Measurements from ENCODE around the gene FMNL1. TPM values are rescaled to one million over a fixed set of nuclear protein-coding genes. Genes with fewer than 3 reads are reported as not detected.

The FMNL1 gene
- total RNA-seq, 4 donors from 2014 or later, result 19.2 to 42.9 (median 24.6) TPM

DNA sequence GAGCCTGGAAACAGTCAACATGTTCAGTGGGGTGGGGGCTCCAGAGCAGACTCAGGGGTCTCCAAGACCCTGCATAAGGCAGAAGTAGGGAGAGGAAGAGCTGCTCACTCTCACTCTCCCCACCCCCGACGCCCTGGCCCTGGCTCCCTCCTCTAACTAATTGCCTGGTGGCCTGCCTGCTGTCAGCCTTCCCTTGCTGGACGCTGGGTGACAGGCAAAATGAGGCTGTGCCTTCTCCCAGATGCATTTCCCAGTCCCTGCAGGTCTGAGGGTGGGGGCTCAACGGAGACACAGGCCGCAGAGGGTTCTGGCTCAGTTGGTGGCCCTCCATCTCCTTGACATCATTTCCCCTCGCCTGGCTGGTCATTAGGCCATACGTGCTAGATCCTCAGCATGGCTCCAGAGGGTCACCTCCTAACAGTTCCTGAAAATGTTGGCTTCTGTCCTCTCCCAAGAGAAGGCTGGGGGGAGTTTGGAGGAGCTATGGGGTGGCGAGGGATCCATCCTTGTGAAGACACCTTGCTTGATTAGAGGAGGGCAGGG lies 1.4 kb downstream of the FMNL1 start:
- no peak for TF ChIP-seq EP300 (IDR thresholded peaks at IDR 0.05)
- no peak for TF ChIP-seq POLR2A (IDR thresholded peaks at IDR 0.05)
- no peak for TF ChIP-seq CTCF (IDR thresholded peaks at IDR 0.05)
- peaks cover 0 to 52% (median 9%) of the 10 kb centered on the region in 4 donors for H3K4me1 ChIP-seq
- peaks cover 0 to 9% of the 10 kb centered on the region in 2 donors for H3K27me3 ChIP-seq
- H3K27ac ChIP-seq, result peak overlapping the region in 3 of 4 donors; percentile 39 to 91 (median 80)
- H3K4me3 ChIP-seq, result peak overlapping the region in 3 of 4 donors; percentile 35 to 67 (median 60)
- no peak for DNase-seq (ENCODE audit: low spot score in 2 of 2)
- 79 to 80% methylated on average over 7 to 8 of the region's 8 CpGs for WGBS, 2 donors
- H3K36me3 ChIP-seq, result no peaks in the 10 kb centered on the region
- no peaks in the 10 kb centered on the region for H3K9me3 ChIP-seq

- peak overlapping the region in 2 of 4 donors; percentile 80 to 91 for H3K27ac ChIP-seq
These were observed 2.1 kb downstream of the FMNL1 start for GRCh38 chr17:45223539-45224528.

GRCh38 chr17:45224671-45225050 lies 3.0 kb downstream of the FMNL1 start:
- Histone ChIP-seq H3K4me3 (peak overlapping the region in 2 of 4 donors; percentile 1 to 67), H3K27me3 (peaks cover 0 to 9% of the 10 kb centered on the region in 2 donors), H3K36me3 (no peaks in the 10 kb centered on the region), H3K4me1 (peaks cover 0 to 53% (median 19%) of the 10 kb centered on the region in 4 donors), H3K9me3 (no peaks in the 10 kb centered on the region), H3K27ac (peak overlapping the region in 3 of 4 donors; percentile 80 to 91 (median 86))
- DNase-seq (ENCODE audit: low spot score in 2 of 2), result no peak
- no peak for TF ChIP-seq POLR2A (IDR thresholded peaks at IDR 0.05)
- no peak for TF ChIP-seq EP300 (IDR thresholded peaks at IDR 0.05)
- no peak for TF ChIP-seq CTCF (IDR thresholded peaks at IDR 0.05)
- 45 to 81% methylated on average over 3 to 7 of the region's 9 CpGs for WGBS, 2 donors

More at GRCh38 chr17:45223539-45224528, 2.1 kb downstream of the FMNL1 start:
- TF ChIP-seq EP300 (IDR thresholded peaks at IDR 0.05), result no peak
- TF ChIP-seq POLR2A (IDR thresholded peaks at IDR 0.05), result no peak
- TF ChIP-seq CTCF (IDR thresholded peaks at IDR 0.05), result no peak
- Histone ChIP-seq H3K9me3 (no peaks in the 10 kb centered on the region), H3K4me3 (peak overlapping the region in 2 of 4 donors; percentile 60 to 67), H3K36me3 (no peaks in the 10 kb centered on the region), H3K27me3 (peaks cover 0 to 9% of the 10 kb centered on the region in 2 donors), H3K4me1 (peaks cover 0 to 56% (median 15%) of the 10 kb centered on the region in 4 donors)
- no peak for DNase-seq (ENCODE audit: low spot score in 2 of 2)
- WGBS, 2 donors, result 75 to 79% methylated on average over 7 to 9 of the region's 12 CpGs

GRCh38 chr17:45225051-45225700 lies 3.5 kb downstream of the FMNL1 start:
- H3K36me3 ChIP-seq, result no peaks in the 10 kb centered on the region
- WGBS, 2 donors, result 61 to 70% methylated on average over 6 to 7 of the region's 7 CpGs
- TF ChIP-seq POLR2A (IDR thresholded peaks at IDR 0.05), result no peak
- no peaks in the 10 kb centered on the region for H3K9me3 ChIP-seq
- H3K4me1 ChIP-seq, result peaks cover 0 to 58% (median 21%) of the 10 kb centered on the region in 4 donors
- peaks cover 0 to 9% of the 10 kb centered on the region in 2 donors for H3K27me3 ChIP-seq
- H3K4me3 ChIP-seq, result peak overlapping the region in 2 of 4 donors; percentile 1 to 67
- peak overlapping the region in 3 of 4 donors; percentile 80 to 91 (median 86) for H3K27ac ChIP-seq
- DNase-seq (ENCODE audit: low spot score in 2 of 2), result no peak

DNA sequence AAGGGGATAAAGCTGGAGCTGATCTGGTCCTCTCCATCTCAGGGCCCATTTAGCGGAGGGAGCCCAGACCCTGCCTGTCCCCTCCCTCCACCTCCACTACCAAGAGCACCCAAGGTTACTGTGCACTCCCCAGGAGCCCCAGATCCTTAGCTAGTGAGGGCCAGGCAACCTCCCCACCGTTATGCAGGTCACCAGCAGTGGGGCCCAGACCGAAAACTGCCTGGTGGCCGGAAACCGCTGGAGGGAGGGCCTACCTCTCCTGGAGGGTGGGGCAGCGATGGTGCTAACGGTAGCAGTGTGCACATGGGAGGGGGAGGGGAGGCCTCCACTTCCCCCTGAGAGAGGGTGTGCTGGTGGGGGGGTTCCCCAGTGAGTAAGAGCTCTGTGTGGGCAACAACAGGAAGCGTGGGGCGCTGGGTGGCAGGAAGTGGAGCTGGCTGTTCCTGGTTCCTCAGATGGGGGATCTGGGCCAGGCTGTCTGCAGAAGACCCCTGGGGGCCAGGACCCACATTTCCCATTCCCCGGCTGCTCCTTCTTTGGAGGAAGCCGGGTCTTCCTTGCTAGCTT lies 4.4 kb downstream of the FMNL1 start:
- Histone ChIP-seq H3K4me3 (peak overlapping the region in 2 of 4 donors; percentile 21 to 67), H3K4me1 (peaks cover 0 to 65% (median 26%) of the 10 kb centered on the region in 4 donors), H3K27ac (peak overlapping the region; percentile 10 to 91 (median 83)), H3K9me3 (no peaks in the 10 kb centered on the region), H3K27me3 (peaks cover 0 to 9% of the 10 kb centered on the region in 2 donors), H3K36me3 (no peaks in the 10 kb centered on the region)
- 69 to 73% methylated on average over 8 to 11 of the region's 11 CpGs for WGBS, 2 donors
- TF ChIP-seq CTCF (IDR thresholded peaks at IDR 0.05) (peak in 1 of 5 experiments; percentile 13), EP300 (IDR thresholded peaks at IDR 0.05) (peak in 1 of 2 donors; percentile 54), POLR2A (IDR thresholded peaks at IDR 0.05) (no peak)
- DNase-seq (ENCODE audit: low spot score in 2 of 2), result peak; percentile 38 to 65
